Activated CD8-positive, alpha-beta memory T cell treated with anti-CD3 and anti-CD28 coated beads, Interleukin-2, amount 10 ng/mL, durations not matched to agents 7 days and 5 days (primary cell): ENCODE results near the gene C1QTNF5. TPM values are rescaled to one million over a fixed set of nuclear protein-coding genes. Genes with fewer than 3 reads are reported as not detected.

ENCODE experiments used
- ATAC-seq: fragments of 150-1000 bp; cut with Tn5 transposase; one replicate; pipeline ENCODE4 v1.10.0; 2021; ENCODE audit warnings: moderate library complexity
- CTCF ChIA-PET: fragments of 350-600 bp; sonication (Branson Sonifier 250); formaldehyde crosslinking; loops from one replicate; lab custom pipeline; 2021; ENCODE audit warnings: antibody characterized with exemption; lab: Charles Lee
- DNase-seq: peaks from one replicate; pipeline ENCODE4 v3.0.0-alpha.2; 2020
- H3K27ac Mint-ChIP-seq: one replicate; pipeline ENCODE4 v1.8.0; 2021; ENCODE audit warnings: mild to moderate bottlenecking, mixed read lengths
- H3K27me3 Mint-ChIP-seq: one replicate; pipeline ENCODE4 v1.8.0; 2021; ENCODE audit warnings: mixed read lengths
- H3K36me3 Mint-ChIP-seq: one replicate; pipeline ENCODE4 v1.8.0; 2021; ENCODE audit warnings: mild to moderate bottlenecking, mixed read lengths
- H3K4me1 Mint-ChIP-seq: one replicate; pipeline ENCODE4 v1.8.0; 2021; ENCODE audit warnings: mixed read lengths
- H3K4me3 Mint-ChIP-seq: one replicate; pipeline ENCODE4 v1.8.0; 2021; ENCODE audit warnings: mild to moderate bottlenecking, moderate library complexity, mixed read lengths
- H3K9me3 Mint-ChIP-seq: one replicate; pipeline ENCODE4 v1.8.0; 2022; ENCODE audit warnings: low read depth, mixed read lengths
- total RNA-seq, 2 experiments: library from RNA; stranded (reverse); gene quantifications; one replicate each; pipeline ENCODE4 v1.2.3, GENCODE V29; 2021

The C1QTNF5 gene
- total RNA-seq, 2 experiments from 2014 or later = not detected

GRCh38 chr11:119377112-119377901 lies 36.6 kb upstream of the C1QTNF5 start:
- H3K4me3 Mint-ChIP-seq = no peak overlapping the region
- no peak overlapping the region for H3K27ac Mint-ChIP-seq
- no peaks in the 10 kb centered on the region for H3K36me3 Mint-ChIP-seq
- DNase-seq (no peak), ATAC-seq (no peak)
- no peaks in the 10 kb centered on the region for H3K9me3 Mint-ChIP-seq
- peaks cover 23% of the 10 kb centered on the region for H3K4me1 Mint-ChIP-seq
- CTCF ChIA-PET = interaction anchor here (1.0 to 18.1 kb wide), 5 partner anchors 10 to 97 kb away, joined by 4 to 318 read pairs (median 6); partner anchors contain the start of gene C1QTNF5
- peaks cover 7% of the 10 kb centered on the region for H3K27me3 Mint-ChIP-seq

- DNase-seq = no peak
- ATAC-seq = no peak
- no peak overlapping the region for H3K4me3 Mint-ChIP-seq
- CTCF ChIA-PET = interaction anchor here (1.0 to 18.1 kb wide), 6 partner anchors 11 to 98 kb away, joined by 3 to 318 read pairs (median 6); partner anchors contain the start of gene C1QTNF5
- peaks cover 22% of the 10 kb centered on the region for H3K4me1 Mint-ChIP-seq
- no peaks in the 10 kb centered on the region for H3K36me3 Mint-ChIP-seq
- H3K27me3 Mint-ChIP-seq = peaks cover 7% of the 10 kb centered on the region
- no peak overlapping the region for H3K27ac Mint-ChIP-seq
- H3K9me3 Mint-ChIP-seq = no peaks in the 10 kb centered on the region
Measured at GRCh38 chr11:119376197-119376847, 35.6 kb upstream of the C1QTNF5 start.

- peaks cover 18% of the 10 kb centered on the region for H3K4me1 Mint-ChIP-seq
- H3K27ac Mint-ChIP-seq = no peak overlapping the region
- no peaks in the 10 kb centered on the region for H3K9me3 Mint-ChIP-seq
- CTCF ChIA-PET = interaction anchor here (1.0 to 18.1 kb wide), 8 partner anchors 8 to 99 kb away, joined by 3 to 318 read pairs (median 12); partner anchors contain the start of gene C1QTNF5
- no peak overlapping the region for H3K4me3 Mint-ChIP-seq
- peaks cover 2% of the 10 kb centered on the region for H3K27me3 Mint-ChIP-seq
- DNase-seq = no peak
- no peak for ATAC-seq
- no peaks in the 10 kb centered on the region for H3K36me3 Mint-ChIP-seq
Measured at GRCh38 chr11:119375337-119376196, 34.9 kb upstream of the C1QTNF5 start.

- CTCF ChIA-PET = interaction anchor here (1.0 to 18.1 kb wide), 8 partner anchors 9 to 100 kb away, joined by 3 to 318 read pairs (median 12); partner anchors contain the start of gene C1QTNF5
- Mint-ChIP-seq H3K36me3 (no peaks in the 10 kb centered on the region), H3K27me3 (no peaks in the 10 kb centered on the region), H3K27ac (no peak overlapping the region), H3K4me1 (peaks cover 26% of the 10 kb centered on the region), H3K9me3 (no peaks in the 10 kb centered on the region), H3K4me3 (no peak overlapping the region)
- DNase-seq (no peak), ATAC-seq (no peak)
Measured at GRCh38 chr11:119374632-119375336, 34.1 kb upstream of the C1QTNF5 start.

GRCh38 chr11:119373921-119374631 lies 33.4 kb upstream of the C1QTNF5 start:
- no peaks in the 10 kb centered on the region for H3K9me3 Mint-ChIP-seq
- H3K27ac Mint-ChIP-seq = peak overlapping the region; percentile 62
- H3K4me3 Mint-ChIP-seq = no peak overlapping the region
- no peaks in the 10 kb centered on the region for H3K36me3 Mint-ChIP-seq
- ATAC-seq (peak; percentile 66), DNase-seq (no peak)
- peaks cover 27% of the 10 kb centered on the region for H3K4me1 Mint-ChIP-seq
- CTCF ChIA-PET = interaction anchor here (0.7 to 18.1 kb wide), 9 partner anchors 7 to 101 kb away, joined by 3 to 318 read pairs (median 11); partner anchors contain the start of genes C1QTNF5 and USP2
- peaks cover 4% of the 10 kb centered on the region for H3K27me3 Mint-ChIP-seq

- no peak overlapping the region for H3K4me3 Mint-ChIP-seq
- H3K27ac Mint-ChIP-seq = peak overlapping the region; percentile 62
- CTCF ChIA-PET = interaction anchor here (0.7 to 18.1 kb wide), 11 partner anchors 8 to 101 kb away, joined by 3 to 318 read pairs (median 7); partner anchors contain the start of genes C1QTNF5 and USP2
- H3K27me3 Mint-ChIP-seq = peaks cover 6% of the 10 kb centered on the region
- ATAC-seq (no peak), DNase-seq (no peak)
- H3K36me3 Mint-ChIP-seq = no peaks in the 10 kb centered on the region
- H3K9me3 Mint-ChIP-seq = no peaks in the 10 kb centered on the region
- H3K4me1 Mint-ChIP-seq = peaks cover 27% of the 10 kb centered on the region
Measured at GRCh38 chr11:119373059-119373920, 32.6 kb upstream of the C1QTNF5 start.

GRCh38 chr11:119372260-119373058 lies 31.8 kb upstream of the C1QTNF5 start:
- H3K27ac Mint-ChIP-seq = no peak overlapping the region
- no peaks in the 10 kb centered on the region for H3K9me3 Mint-ChIP-seq
- H3K4me3 Mint-ChIP-seq = no peak overlapping the region
- ATAC-seq (no peak), DNase-seq (no peak)
- peaks cover 12% of the 10 kb centered on the region for H3K27me3 Mint-ChIP-seq
- no peaks in the 10 kb centered on the region for H3K36me3 Mint-ChIP-seq
- peaks cover 24% of the 10 kb centered on the region for H3K4me1 Mint-ChIP-seq
- CTCF ChIA-PET = interaction anchor here (0.9 to 18.1 kb wide), 7 partner anchors 8 to 102 kb away, joined by 4 to 318 read pairs (median 9); partner anchors contain the start of gene USP2

GRCh38 chr11:119371778-119372182 lies 31.1 kb upstream of the C1QTNF5 start:
- Mint-ChIP-seq H3K4me3 (no peak overlapping the region), H3K27ac (no peak overlapping the region), H3K36me3 (no peaks in the 10 kb centered on the region), H3K27me3 (peaks cover 19% of the 10 kb centered on the region), H3K9me3 (no peaks in the 10 kb centered on the region), H3K4me1 (peaks cover 23% of the 10 kb centered on the region)
- CTCF ChIA-PET = interaction anchor here (2.4 to 18.1 kb wide), 3 partner anchors 10 to 103 kb away, joined by 9 to 318 read pairs (median 16); partner anchors contain the start of gene USP2
- no peak for DNase-seq
- no peak for ATAC-seq

GRCh38 chr11:119371067-119371601 lies 30.5 kb upstream of the C1QTNF5 start:
- Mint-ChIP-seq H3K27me3 (peaks cover 25% of the 10 kb centered on the region), H3K4me3 (no peak overlapping the region), H3K27ac (no peak overlapping the region), H3K9me3 (no peaks in the 10 kb centered on the region), H3K36me3 (no peaks in the 10 kb centered on the region), H3K4me1 (peaks cover 23% of the 10 kb centered on the region)
- no peak for ATAC-seq
- DNase-seq = no peak
- CTCF ChIA-PET = interaction anchor here (1.3 to 18.1 kb wide), 4 partner anchors 8 to 104 kb away, joined by 3 to 318 read pairs (median 12); partner anchors contain the start of gene USP2

GRCh38 chr11:119370486-119371046 lies 29.9 kb upstream of the C1QTNF5 start:
- no peak overlapping the region for H3K27ac Mint-ChIP-seq
- DNase-seq = no peak

More at GRCh38 chr11:119370486-119371046, 29.9 kb upstream of the C1QTNF5 start:
- H3K4me1 Mint-ChIP-seq = peaks cover 23% of the 10 kb centered on the region
- peak; percentile 57 for ATAC-seq
- CTCF ChIA-PET = interaction anchor here (1.3 to 18.1 kb wide), 4 partner anchors 9 to 104 kb away, joined by 3 to 318 read pairs (median 12); partner anchors contain the start of gene USP2
- H3K36me3 Mint-ChIP-seq = no peaks in the 10 kb centered on the region
- peaks cover 28% of the 10 kb centered on the region for H3K27me3 Mint-ChIP-seq
- H3K9me3 Mint-ChIP-seq = no peaks in the 10 kb centered on the region
- H3K4me3 Mint-ChIP-seq = no peak overlapping the region
